Activated CD8-positive, alpha-beta memory T cell treated with anti-CD3 and anti-CD28 coated beads for 1 hour (primary cell): Measurements from ENCODE around the gene THBD.

Source experiments
- DNase-seq, 2 donors: peaks; one replicate each; pipeline ENCODE4 v3.0.0-alpha.2; 2020; ENCODE audit warnings: low read depth in 1 of 2; ENCODE audit errors: extremely low read depth in 1 of 2

THBD gene

DNA sequence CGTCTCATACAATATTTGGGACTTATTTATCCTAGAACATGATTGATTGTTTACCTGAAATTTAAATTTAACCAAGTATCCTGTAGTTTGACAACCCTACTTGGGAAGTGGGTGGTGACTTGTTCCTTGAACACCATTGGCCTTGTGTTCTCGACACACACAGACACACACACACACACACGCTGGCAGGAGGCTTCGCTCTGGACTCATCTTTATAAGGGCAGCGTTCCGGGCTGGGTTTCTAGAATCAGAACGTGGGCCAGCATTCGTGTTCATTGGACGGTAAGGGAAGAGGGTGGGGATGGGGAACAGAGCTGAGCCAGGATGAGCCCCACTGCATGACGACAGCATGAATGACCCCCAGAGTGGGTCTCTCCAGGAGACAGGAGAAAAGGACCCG, 30.5 kb downstream of the THBD start:
- DNase-seq = no peak

DNA sequence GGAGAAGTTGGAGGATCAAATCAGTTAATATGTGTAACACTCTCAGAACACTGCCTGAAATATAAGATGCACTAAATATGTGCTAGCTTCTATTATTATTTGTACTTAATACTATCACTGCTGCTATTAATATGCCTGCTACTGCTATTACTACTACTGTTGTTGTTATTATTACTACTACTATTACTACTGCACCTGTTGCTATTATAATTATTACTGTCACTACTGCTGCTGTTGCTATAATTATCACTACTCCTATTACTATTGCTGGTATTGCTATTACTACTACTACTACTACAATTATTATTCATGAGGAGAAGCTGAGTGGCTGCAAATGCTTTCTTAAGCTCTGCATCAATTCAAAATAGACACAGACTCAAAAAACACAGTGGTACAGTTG, 31.0 kb downstream of the THBD start:
- no peak for DNase-seq

DNA sequence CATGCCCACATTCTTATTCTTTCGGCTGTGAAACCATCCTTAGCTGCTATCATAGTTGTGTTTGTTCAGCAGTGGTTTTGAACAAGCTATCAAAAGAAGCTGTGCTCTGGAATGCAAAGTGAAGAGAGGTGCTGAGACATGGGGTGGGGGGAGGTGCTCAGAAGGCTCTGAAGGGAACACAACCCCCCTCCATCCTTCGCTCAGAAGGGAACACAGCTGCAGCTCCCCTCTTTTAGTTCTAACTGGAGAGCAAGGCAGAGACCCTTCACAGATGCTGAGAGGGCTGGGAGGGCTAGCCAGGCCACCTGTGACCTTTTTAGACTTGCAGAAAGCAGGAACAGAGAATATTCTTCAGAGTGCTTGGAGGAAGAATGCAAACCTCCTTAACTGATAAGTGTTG, 32.0 kb downstream of the THBD start:
- DNase-seq = no peak

DNA sequence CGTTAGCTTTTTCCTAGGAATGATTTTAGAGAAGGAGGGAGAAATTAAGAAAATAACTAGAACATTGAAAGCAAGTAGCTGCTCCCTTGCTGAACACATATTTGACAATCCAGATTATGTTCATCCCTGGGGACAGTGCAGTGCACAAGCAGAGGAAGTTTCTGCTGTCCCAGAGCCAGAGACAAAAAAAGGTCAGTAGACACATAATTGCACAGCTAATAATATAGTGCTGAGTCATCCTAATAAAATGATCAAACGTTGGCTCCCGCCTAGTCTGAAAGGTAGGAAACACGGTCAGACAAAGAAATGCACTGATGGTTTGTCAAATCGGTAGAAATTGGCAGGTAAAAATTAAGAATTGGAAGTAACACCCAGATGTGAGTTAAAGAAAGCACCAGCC, 36.0 kb downstream of the THBD start:
- no peak for DNase-seq

DNA sequence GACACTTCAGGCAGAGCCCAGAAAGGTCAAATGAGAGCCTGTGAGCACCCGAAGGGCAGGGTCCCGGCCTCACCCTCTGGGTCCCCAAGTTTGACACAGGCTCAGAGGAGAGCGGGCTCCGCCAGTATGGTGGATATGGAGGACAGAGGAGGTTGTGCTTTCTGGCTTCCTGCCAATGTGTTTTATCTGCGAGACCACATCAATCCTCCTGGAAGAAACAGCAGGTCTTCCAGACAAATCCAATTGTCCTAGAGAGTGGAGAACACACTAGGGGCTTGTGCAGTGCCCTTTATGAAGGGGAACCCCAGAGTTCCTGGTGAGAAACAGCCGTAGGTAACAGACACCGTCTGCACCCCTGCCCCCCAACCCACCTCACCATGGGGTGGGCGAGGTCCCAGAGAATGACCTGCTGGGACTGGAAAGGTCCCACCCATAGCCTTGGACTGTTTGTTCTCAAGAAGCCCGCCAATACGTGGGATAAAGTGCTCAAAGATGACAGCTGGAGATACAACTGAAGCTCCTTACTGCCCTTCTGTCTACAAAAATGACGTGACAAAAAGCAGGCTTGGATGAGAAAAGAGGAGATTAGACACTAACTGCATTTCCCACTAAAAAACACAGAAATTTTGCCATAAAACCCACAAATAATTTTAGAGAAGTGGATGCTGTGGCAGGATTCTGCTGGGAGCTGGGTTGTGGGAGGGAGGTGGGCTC, 38.3 kb downstream of the THBD start:
- no peak for DNase-seq

DNA sequence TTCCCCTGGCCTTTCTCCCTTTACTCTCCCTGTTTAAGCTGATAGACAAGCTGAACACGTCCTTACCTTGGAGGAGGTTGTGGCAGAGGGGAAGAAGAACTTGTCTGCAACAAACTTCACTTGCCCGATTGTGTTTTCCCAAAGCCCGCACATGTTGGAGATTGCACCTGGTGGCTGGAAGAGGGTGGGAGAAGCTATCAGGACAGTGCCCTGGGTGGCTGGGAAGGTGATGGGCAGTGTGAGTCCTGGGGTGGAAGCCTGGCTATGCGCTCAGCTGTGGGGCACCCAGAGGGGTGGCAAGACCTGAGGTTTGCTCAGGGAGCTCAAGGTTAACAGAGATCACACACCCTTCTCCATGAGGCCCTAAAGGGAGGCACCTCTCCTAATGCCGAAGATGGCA, 39.4 kb downstream of the THBD start:
- DNase-seq = no peak

DNA sequence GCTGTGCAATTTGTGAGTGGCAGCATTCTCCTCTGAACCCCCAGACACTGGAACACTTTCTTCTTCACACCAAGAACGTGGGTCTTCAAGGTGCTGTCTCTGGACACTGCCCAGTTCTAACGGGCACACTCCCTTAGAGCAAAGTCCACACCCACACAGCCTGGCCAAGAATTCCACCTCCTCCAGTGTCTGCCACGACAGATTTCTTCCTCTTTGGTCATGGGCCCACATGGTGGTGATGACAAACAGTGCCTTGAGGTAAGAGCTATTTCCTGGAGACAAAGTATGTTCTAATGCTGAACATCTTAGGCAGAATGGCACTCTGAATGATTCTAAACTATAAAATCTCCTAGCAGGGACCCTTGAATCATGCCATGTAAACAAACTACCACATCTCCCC, 39.8 kb downstream of the THBD start:
- DNase-seq = no peak

DNA sequence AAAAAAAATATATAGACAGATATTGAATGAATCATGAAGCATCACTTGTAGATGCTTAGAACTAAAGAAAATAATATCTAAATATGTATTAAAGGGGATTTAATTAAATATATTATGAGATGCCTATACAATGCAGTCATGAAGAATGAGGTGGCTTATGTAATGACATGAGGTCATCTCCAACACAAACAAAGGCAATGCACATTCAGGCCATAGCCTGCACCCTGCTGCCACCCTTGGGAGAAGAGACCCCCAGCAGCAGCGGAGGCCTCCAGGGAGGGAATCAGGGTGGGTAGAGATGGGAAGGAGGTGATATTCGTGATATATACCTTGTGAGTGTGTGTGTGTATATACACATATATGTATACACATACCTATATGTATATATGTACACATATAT, 40.8 kb downstream of the THBD start:
- DNase-seq = no peak

DNA sequence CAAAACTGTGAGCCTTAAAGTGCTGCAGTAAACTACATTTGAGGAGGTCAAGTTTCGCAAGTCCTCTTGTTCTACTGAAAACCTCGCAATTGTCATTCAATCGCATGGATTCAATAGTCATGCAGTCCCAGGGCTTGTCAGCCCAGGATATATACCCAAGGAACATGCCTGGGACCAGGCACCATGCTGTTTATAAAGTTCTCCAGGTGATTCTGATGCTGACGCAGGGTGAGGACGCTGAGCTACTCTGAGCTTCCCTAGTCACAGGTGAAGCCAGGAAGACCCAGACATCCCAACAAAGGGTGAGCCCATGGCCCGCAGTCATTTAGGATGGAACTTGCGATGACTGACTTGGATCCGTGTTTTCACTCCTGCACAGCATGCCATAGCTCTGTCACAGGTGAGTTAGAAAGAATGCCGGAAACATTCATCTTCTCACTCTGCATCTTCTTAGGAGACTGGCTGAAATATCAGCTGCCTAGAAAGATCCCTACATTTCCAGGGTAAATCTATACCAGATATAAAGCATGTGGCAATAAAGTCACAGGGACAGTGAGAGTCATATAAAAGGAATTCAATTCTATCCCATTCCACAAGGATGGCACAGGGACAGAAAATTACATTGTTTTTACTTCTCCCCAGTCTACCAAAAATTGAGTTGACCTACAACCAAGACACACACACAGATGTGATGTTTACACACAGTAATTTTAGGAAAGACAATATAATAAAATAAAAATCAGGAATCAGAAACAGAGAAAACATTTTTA, 41.4 kb downstream of the THBD start:
- DNase-seq = no peak

DNA sequence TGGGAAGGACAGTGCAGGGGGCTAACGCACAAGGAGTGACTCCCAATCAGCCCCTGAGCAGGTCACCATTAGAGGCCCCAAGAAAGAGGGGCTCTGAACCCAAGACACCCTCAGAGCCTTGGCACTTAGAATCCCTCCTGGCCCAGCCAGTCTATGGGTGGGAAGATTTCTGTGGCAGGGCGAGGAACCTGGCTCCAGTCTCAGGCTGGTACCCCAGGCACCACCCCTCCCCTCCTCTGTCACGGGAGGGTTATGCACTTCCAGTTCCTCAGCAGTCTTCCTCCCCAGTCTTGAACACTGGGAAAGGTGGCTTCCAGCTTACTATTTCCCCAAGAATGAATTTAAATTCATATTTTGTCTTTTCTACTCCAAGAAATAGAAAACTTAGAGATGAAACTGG, 42.0 kb downstream of the THBD start:
- DNase-seq = no peak

DNA sequence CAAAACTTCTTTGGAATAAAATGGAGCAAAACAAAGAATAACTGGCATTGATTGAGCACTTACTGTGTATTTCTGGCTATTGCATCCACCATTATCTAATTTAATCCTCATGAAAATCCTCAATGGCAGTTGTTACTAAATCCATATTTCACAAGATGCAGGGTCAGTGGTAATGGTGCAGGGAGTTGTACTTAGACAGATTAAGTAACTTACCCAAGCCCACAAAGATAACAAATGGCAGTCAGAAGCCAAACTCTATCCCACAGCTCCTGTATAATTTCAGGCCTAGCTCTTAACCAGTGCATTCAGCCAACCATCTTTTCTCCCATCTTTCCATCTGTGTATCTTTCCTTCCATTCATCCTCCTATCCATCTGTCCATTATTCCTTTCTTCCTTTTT, 43.7 kb downstream of the THBD start:
- no peak for DNase-seq

DNA sequence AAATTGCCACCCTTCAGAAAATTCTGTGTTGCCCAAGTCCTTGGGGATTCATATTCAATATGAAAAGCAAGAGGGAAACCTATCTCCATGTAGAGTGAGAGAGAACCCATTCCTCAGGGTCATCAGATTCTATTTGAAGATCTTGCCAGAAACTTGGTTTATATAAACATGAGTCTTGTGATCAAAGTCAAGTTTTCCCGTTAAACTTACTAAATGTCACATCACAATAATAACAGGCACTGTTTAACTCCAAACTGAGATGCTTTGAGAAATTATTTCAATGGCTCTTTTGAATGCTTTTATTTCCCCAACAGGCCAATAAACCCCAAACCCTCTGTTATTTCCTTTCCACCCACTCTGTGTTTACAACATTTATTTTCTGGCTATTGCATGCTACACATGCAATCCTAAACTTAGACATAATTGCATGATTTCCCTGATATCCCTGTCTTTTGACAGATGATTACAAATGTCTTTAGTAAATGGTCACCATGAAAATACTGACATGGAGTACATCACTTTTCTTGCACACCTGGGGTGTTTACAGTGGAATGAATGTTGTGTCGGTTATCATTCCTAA, 45.5 kb downstream of the THBD start:
- DNase-seq = no peak

DNA sequence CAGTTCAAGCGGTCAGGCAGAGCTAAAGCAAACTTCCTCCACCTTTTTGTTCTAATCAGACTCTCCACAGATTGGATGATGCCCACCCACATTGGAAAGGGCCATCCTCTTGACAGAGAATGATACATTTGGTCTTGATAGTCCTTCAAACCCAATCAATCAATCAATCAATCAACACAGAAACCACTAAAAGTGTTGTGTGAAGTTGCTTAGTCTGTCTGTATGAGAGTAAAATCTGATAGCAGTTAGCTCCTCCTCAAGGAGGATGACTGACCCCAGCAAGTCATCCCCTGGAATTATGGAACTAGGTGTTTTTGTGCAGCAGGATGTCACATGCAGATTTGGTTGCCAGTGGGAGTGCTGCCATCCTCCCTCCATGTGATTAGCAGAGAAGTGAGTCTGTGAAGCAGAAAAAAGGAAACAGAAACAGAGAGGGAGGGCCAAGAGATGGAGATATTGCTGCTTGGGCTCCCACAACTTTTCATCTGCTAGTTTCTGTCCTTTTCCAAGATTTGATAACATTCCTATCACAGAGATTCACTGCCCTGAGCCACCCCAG, 46.3 kb downstream of the THBD start:
- no peak for DNase-seq

DNA sequence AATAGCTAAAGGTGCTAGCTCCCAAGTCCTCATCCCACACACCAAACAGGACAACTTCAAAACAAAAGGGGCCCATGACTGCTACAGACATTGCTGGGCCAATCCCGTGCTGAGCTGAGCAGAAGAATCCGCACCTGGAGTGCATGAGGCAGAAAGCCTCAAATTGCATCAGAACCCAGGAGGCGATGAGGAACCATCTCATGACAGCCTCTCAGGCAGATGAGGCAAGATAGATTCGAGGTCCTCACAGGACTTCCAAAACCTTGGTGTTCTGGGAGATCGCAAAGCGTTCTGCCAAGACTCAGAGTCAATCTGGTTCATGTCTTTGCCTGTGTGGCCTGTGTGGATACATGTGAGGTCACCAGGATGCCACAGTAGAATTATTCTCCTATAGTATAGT, 47.2 kb downstream of the THBD start:
- DNase-seq = no peak

DNA sequence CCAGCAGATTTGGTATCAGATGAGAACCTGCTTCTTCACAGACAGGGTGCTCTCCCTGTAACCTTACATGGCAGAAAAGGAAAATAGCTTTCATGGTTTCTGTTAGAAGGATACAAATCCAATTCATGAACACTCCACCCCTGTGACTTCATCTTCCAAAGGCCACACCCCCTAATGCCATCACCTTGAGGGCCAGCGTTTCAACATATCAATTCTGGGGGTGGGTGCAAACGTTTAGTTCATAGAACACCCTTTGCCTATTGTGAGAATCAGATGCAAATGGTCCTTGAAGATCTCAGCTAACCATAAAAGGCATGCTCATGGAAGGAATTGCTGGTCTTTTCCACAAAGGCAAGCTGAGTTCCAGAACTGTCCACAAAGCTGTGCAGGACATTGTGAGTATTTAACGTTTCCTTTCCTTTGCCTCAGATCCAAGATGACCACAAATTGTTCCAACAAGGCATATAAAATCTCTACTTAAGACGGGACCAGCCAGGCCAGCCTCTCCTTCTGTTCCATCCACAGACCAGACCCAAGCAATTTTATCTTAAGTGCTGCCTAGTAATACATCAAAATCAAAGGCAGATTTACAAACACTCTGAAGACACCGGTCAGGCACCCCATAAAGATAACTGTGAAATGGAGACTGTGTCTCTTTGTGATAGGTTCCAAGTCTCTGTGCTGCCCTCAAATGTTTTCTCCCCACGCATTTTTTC, 49.1 kb downstream of the THBD start:
- no peak for DNase-seq

DNA sequence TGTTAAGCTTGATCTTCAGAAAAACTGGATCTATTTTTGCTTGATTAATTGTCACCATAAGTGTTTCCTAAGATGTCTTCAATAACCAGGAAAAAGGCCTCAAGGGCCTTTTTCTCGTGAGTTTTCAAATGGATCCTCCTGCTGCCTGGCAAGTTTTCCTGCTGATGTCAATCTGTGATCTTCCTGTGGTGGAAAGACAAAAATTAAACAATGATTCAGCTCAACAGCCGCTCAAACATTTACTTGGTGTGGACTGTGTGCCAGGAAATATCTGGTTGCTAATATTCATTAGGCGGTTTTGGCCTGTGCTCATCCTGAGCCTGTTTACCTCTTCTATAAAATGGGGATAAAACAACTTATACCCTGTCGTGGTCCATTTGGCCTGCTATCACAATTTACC, 49.7 kb downstream of the THBD start:
- no peak for DNase-seq

DNA sequence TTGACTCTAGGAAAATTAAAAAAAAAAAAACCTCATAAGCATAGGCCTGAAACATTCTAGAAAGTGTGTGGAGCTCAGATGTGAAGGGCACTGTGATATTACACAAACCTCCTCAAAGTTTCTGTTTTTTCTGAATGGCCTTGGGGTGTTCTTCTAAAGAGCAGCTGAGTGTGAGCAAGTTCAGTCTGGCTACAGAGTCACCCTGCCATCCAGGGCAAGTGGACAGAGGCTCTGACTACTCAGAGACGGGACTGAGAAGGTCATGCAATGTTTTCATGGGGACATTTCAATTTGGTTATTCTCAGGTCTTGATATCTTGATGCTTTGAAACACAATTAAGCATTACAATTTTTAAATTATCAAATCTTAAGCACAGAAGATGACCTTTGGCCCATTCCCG, 51.0 kb downstream of the THBD start:
- no peak for DNase-seq

DNA sequence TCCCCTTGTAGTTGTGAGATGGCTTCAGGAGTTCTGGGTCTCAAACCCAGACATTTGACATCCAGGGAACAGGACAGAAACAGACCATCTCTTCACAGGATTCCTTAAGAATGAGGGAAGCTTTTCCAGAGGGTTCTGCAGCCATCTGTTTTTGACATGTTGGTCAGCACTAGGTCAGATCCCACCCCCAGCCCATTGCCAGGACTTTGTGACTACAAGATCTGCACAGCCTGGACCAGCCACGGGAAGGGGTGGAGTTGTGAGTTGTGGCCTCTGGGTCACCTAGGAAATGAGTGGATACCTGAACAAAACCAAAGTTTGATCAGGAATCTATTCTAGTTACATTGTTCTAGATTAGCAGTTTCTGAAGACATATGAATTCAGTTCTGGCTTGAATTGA, 53.5 kb downstream of the THBD start:
- no peak for DNase-seq
